Mucosa of stomach (tissue), 1 donor: ENCODE data around the gene VRK2.

Experiments
- H3K27me3 ChIP-seq: one replicate; pipeline ENCODE4 v1.7.0; 2013; ENCODE audit warnings: mild to moderate bottlenecking, low read length; ENCODE audit not compliant: control insufficient read depth, insufficient read depth
- H3K36me3 ChIP-seq: one replicate; pipeline ENCODE4 v1.7.0; 2013; ENCODE audit warnings: low read length; ENCODE audit not compliant: control insufficient read depth, insufficient read depth
- H3K4me1 ChIP-seq: one replicate; pipeline ENCODE4 v1.7.0; 2013; ENCODE audit warnings: mild to moderate bottlenecking, low read length; ENCODE audit not compliant: control insufficient read depth, insufficient read depth
- H3K4me3 ChIP-seq: one replicate; pipeline ENCODE4 v1.7.0; 2013; ENCODE audit warnings: low read length
- H3K9ac ChIP-seq: one replicate; pipeline ENCODE4 v1.7.0; 2013; ENCODE audit warnings: mild to moderate bottlenecking, low read length, moderate library complexity
- H3K9me3 ChIP-seq: one replicate; pipeline ENCODE4 v1.7.0; 2013; ENCODE audit warnings: mild to moderate bottlenecking, low read length, moderate library complexity; ENCODE audit not compliant: control insufficient read depth
- donor health status: Pancreatic carcinoma.

The VRK2 gene

GRCh38 chr2:58046585-58047372, at the start of gene VRK2:
Gene VRK2 (plus strand): TSS chr2:58046806. CDS start chr2:58048832, 2,026 bp downstream.
- Histone ChIP-seq H3K4me3 (peak within 1 kb of the TSS; percentile 88), H3K27me3 (no peaks in the 10 kb centered on the region), H3K4me1 (no peaks in the 10 kb centered on the region), H3K36me3 (no peaks in the 10 kb centered on the region), H3K9ac (peak within 1 kb of the TSS; percentile 84), H3K9me3 (no peaks in the 10 kb centered on the region)

- no peak overlapping the region for H3K9ac ChIP-seq
- no peaks in the 10 kb centered on the region for H3K27me3 ChIP-seq
- no peaks in the 10 kb centered on the region for H3K4me1 ChIP-seq
- H3K4me3 ChIP-seq: no peak overlapping the region
- no peaks in the 10 kb centered on the region for H3K36me3 ChIP-seq
- H3K9me3 ChIP-seq: no peaks in the 10 kb centered on the region
Measured at GRCh38 chr2:58006256-58006951, 40.2 kb upstream of the VRK2 start.

- Histone ChIP-seq H3K9ac (no peak overlapping the region), H3K4me1 (no peaks in the 10 kb centered on the region), H3K4me3 (no peak overlapping the region), H3K36me3 (no peaks in the 10 kb centered on the region), H3K9me3 (no peaks in the 10 kb centered on the region), H3K27me3 (no peaks in the 10 kb centered on the region)
Measured at GRCh38 chr2:58006952-58007284, 39.7 kb upstream of the VRK2 start.

- no peaks in the 10 kb centered on the region for H3K27me3 ChIP-seq
- no peak overlapping the region for H3K9ac ChIP-seq
- H3K9me3 ChIP-seq: no peaks in the 10 kb centered on the region
- no peaks in the 10 kb centered on the region for H3K4me1 ChIP-seq
- no peaks in the 10 kb centered on the region for H3K36me3 ChIP-seq
- no peak overlapping the region for H3K4me3 ChIP-seq
Measured at GRCh38 chr2:58010599-58010998, 36.0 kb upstream of the VRK2 start.

- Histone ChIP-seq H3K36me3 (no peaks in the 10 kb centered on the region), H3K9me3 (no peaks in the 10 kb centered on the region)
Measured at GRCh38 chr2:58019229-58019628, 27.4 kb upstream of the VRK2 start.

GRCh38 chr2:58025150-58025933, 21.3 kb upstream of the VRK2 start:
- H3K9me3 ChIP-seq: no peaks in the 10 kb centered on the region
- no peaks in the 10 kb centered on the region for H3K4me1 ChIP-seq
- no peak overlapping the region for H3K9ac ChIP-seq
- H3K4me3 ChIP-seq: no peak overlapping the region
- H3K27me3 ChIP-seq: no peaks in the 10 kb centered on the region
- H3K36me3 ChIP-seq: no peaks in the 10 kb centered on the region

More at GRCh38 chr2:58019229-58019628, 27.4 kb upstream of the VRK2 start:
- H3K4me3 ChIP-seq: no peak overlapping the region
- no peaks in the 10 kb centered on the region for H3K27me3 ChIP-seq
- H3K9ac ChIP-seq: no peak overlapping the region
- no peaks in the 10 kb centered on the region for H3K4me1 ChIP-seq

- H3K9ac ChIP-seq: no peak overlapping the region
- no peaks in the 10 kb centered on the region for H3K27me3 ChIP-seq
- no peaks in the 10 kb centered on the region for H3K36me3 ChIP-seq
- H3K4me3 ChIP-seq: no peak overlapping the region
- no peaks in the 10 kb centered on the region for H3K4me1 ChIP-seq
- H3K9me3 ChIP-seq: no peaks in the 10 kb centered on the region
Measured at GRCh38 chr2:58027029-58027428, 19.6 kb upstream of the VRK2 start.

- Histone ChIP-seq H3K9ac (no peak overlapping the region), H3K4me1 (no peaks in the 10 kb centered on the region), H3K27me3 (no peaks in the 10 kb centered on the region), H3K4me3 (no peak overlapping the region), H3K9me3 (no peaks in the 10 kb centered on the region), H3K36me3 (no peaks in the 10 kb centered on the region)
Measured at GRCh38 chr2:58030771-58031170, 15.8 kb upstream of the VRK2 start.

GRCh38 chr2:58032016-58032763, 14.4 kb upstream of the VRK2 start:
- Histone ChIP-seq H3K9ac (no peak overlapping the region), H3K27me3 (no peaks in the 10 kb centered on the region), H3K4me3 (no peak overlapping the region), H3K4me1 (no peaks in the 10 kb centered on the region), H3K9me3 (no peaks in the 10 kb centered on the region), H3K36me3 (no peaks in the 10 kb centered on the region)

- H3K4me1 ChIP-seq: no peaks in the 10 kb centered on the region
- H3K9me3 ChIP-seq: no peaks in the 10 kb centered on the region
- no peaks in the 10 kb centered on the region for H3K27me3 ChIP-seq
- H3K36me3 ChIP-seq: no peaks in the 10 kb centered on the region
- H3K4me3 ChIP-seq: no peak overlapping the region
- no peak overlapping the region for H3K9ac ChIP-seq
Measured at GRCh38 chr2:58032764-58033080, 13.9 kb upstream of the VRK2 start.

GRCh38 chr2:58033530-58033929, 13.1 kb upstream of the VRK2 start:
- Histone ChIP-seq H3K9me3 (no peaks in the 10 kb centered on the region), H3K36me3 (no peaks in the 10 kb centered on the region), H3K4me3 (no peak overlapping the region), H3K9ac (no peak overlapping the region), H3K4me1 (no peaks in the 10 kb centered on the region), H3K27me3 (no peaks in the 10 kb centered on the region)
